ENCODE results near the gene STAB1. TPM values are rescaled to one million over a fixed set of nuclear protein-coding genes. Genes with fewer than 3 reads are reported as not detected.

Gene STAB1
- total RNA-seq, 1 donor from 2014 or later = 152 TPM

- Histone ChIP-seq H3K9me3 (no peaks in the 10 kb centered on the region), H3K4me3 (no peak overlapping the region), H3K27ac (peak overlapping the region; percentile 4), H3K36me3 (peaks cover 75% of the 10 kb centered on the region), H3K27me3 (no peaks in the 10 kb centered on the region), H3K4me1 (peaks cover 15% of the 10 kb centered on the region)
- intact Hi-C loops (cut with DNase I) = no loop called here
- TF ChIP-seq, protein P1, sequence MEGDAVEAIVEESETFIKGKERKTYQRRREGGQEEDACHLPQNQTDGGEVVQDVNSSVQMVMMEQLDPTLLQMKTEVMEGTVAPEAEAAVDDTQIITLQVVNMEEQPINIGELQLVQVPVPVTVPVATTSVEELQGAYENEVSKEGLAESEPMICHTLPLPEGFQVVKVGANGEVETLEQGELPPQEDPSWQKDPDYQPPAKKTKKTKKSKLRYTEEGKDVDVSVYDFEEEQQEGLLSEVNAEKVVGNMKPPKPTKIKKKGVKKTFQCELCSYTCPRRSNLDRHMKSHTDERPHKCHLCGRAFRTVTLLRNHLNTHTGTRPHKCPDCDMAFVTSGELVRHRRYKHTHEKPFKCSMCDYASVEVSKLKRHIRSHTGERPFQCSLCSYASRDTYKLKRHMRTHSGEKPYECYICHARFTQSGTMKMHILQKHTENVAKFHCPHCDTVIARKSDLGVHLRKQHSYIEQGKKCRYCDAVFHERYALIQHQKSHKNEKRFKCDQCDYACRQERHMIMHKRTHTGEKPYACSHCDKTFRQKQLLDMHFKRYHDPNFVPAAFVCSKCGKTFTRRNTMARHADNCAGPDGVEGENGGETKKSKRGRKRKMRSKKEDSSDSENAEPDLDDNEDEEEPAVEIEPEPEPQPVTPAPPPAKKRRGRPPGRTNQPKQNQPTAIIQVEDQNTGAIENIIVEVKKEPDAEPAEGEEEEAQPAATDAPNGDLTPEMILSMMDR (IDR thresholded peaks at IDR 0.05) = no peak
- peak; percentile 54 for DNase-seq
- no peak for ATAC-seq
Measured at GRCh38 chr3:52483081-52483480, 12.1 kb upstream of the STAB1 start.

- Histone ChIP-seq H3K27me3 (no peaks in the 10 kb centered on the region), H3K4me3 (no peak overlapping the region), H3K9me3 (no peaks in the 10 kb centered on the region), H3K27ac (peak overlapping the region; percentile 4), H3K4me1 (peaks cover 15% of the 10 kb centered on the region), H3K36me3 (peaks cover 75% of the 10 kb centered on the region)
- TF ChIP-seq, protein P1 (IDR thresholded peaks at IDR 0.05) = no peak
- intact Hi-C loops (cut with DNase I) = no loop called here
- ATAC-seq (peak; percentile 6), DNase-seq (peak; percentile 53)
Measured at GRCh38 chr3:52483577-52484381, 11.4 kb upstream of the STAB1 start.

DNA sequence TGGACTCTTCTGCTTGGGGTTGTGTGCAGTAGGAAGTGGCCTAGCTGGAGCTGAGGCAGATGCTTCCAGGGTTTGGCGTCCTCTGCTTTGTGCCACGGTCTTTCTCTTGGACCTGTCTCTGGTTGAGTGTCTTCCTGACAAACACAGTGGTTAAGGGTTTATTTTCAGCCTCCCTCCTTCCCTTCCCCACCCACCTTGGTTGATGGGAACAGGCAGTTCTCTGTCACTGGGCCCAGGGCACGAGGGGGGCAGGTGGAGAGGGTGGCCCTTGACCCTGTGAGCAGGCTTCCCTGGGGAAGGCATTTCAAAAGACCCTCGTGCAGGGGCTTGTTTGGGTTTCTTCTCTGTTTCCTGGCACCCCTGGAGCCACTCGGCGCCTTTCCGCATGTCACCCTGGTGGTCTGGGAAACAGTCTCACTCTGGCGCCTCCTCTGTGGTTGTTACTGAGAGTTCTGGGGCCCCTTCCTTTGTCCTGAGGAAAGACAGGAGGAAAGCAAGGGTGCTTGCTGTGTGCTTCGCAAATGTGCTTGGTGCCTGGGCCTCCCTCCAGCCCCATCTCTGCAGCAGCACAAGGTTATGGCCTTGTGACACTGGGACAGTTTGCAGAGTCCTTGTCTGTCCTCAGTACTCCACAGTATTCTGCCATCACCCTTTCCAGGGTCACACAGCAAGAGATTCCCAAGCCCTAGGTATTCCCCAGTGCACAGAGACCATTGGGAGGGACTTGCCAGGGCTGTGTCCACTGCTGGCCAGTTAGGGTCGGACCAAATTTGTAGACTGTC lies 10.3 kb upstream of the STAB1 start:
- Histone ChIP-seq H3K36me3 (peaks cover 75% of the 10 kb centered on the region), H3K27ac (peak overlapping the region; percentile 55), H3K27me3 (no peaks in the 10 kb centered on the region), H3K4me1 (peaks cover 18% of the 10 kb centered on the region), H3K9me3 (no peaks in the 10 kb centered on the region), H3K4me3 (no peak overlapping the region)
- ATAC-seq = no peak
- no peak for DNase-seq
- TF ChIP-seq, protein P1 (IDR thresholded peaks at IDR 0.05) = no peak
- intact Hi-C loops (cut with DNase I) = no loop called here

DNA sequence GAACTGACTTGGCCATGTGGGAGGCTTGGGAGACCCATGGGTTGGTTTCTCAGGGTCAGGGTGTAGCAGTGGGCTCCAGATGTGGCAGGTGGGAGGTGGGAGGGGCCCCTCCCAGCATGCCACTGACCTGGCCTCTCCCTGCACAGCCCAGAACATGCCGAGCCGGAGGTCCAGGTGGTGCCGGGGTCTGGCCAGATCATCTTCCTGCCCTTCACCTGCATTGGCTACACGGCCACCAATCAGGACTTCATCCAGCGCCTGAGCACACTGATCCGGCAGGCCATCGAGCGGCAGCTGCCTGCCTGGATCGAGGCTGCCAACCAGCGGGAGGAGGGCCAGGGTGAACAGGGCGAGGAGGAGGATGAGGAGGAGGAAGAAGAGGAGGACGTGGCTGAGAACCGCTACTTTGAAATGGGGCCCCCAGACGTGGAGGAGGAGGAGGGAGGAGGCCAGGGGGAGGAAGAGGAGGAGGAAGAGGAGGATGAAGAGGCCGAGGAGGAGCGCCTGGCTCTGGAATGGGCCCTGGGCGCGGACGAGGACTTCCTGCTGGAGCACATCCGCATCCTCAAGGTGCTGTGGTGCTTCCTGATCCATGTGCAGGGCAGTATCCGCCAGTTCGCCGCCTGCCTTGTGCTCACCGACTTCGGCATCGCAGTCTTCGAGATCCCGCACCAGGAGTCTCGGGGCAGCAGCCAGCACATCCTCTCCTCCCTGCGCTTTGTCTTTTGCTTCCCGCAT lies 7.9 kb upstream of the STAB1 start:
- H3K27ac ChIP-seq = no peak overlapping the region
- peaks cover 36% of the 10 kb centered on the region for H3K4me1 ChIP-seq
- DNase-seq (peak; percentile 61), ATAC-seq (no peak)
- H3K27me3 ChIP-seq = no peaks in the 10 kb centered on the region
- intact Hi-C loops (cut with DNase I) = no loop called here
- peaks cover 74% of the 10 kb centered on the region for H3K36me3 ChIP-seq
- TF ChIP-seq, protein P1 (IDR thresholded peaks at IDR 0.05) = no peak
- no peaks in the 10 kb centered on the region for H3K9me3 ChIP-seq
- no peak overlapping the region for H3K4me3 ChIP-seq

GRCh38 chr3:52487788-52488691 lies 7.1 kb upstream of the STAB1 start:
- TF ChIP-seq, protein P1 (IDR thresholded peaks at IDR 0.05) = no peak
- peaks cover 74% of the 10 kb centered on the region for H3K36me3 ChIP-seq

More at GRCh38 chr3:52487788-52488691, 7.1 kb upstream of the STAB1 start:
- Histone ChIP-seq H3K9me3 (no peaks in the 10 kb centered on the region), H3K4me3 (no peak overlapping the region), H3K4me1 (peaks cover 37% of the 10 kb centered on the region), H3K27ac (no peak overlapping the region), H3K27me3 (no peaks in the 10 kb centered on the region)
- DNase-seq = no peak
- intact Hi-C loops (cut with DNase I) = no loop called here
- no peak for ATAC-seq
